ELR (cell line): ENCODE data around the gene TNS1.

Source experiments
- DNase-seq: peaks from one replicate; pipeline ENCODE4 v3.0.0-alpha.2; 2015; ENCODE audit warnings: low read depth

Gene TNS1

DNA sequence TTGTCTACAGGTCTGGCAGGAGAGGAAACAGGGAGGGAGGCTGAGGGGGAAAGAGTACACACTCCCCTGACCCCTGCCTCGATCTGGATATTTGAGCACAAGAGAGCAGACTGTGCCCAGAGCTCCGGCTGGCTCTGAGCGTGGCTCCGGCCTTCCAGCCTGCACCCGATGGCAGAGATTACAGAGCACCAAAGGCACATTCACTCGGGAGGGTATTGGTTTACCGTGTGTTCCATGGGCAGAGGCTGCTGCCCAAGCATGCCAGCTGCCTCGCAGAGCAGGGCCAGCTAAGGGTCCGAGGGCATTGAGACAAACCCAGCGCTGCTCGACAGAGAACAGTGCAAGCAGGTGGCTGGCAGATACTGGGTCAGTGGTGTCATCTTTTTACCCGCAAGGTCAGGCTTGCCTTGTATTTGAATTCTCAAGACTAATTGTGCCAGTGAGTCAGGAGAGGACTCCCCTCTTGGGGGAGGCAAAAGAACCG is 132.2 kb downstream of the TNS1 start:
- DNase-seq: no peak

DNA sequence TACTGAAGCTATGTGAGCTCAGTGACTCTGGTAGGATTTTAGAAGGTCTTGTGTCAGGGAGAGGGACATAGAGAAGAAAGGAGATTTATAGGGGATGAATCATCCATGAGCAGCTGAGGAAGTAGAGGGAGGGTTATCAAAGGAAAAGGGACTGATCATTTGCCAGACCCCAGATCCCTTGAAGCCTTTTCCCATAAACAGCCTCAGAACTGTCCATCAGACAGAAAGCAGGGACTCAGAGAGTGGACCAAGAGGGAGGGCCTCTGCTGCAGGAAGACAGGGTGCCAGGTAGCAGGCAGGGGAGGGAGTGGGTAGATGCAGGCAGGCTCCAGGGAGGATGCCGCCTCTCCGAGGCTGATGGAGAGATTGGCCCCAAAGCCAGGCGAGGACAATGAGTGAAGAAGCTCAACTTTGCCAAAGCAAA is 133.9 kb downstream of the TNS1 start:
- peak; percentile 44 for DNase-seq

DNA sequence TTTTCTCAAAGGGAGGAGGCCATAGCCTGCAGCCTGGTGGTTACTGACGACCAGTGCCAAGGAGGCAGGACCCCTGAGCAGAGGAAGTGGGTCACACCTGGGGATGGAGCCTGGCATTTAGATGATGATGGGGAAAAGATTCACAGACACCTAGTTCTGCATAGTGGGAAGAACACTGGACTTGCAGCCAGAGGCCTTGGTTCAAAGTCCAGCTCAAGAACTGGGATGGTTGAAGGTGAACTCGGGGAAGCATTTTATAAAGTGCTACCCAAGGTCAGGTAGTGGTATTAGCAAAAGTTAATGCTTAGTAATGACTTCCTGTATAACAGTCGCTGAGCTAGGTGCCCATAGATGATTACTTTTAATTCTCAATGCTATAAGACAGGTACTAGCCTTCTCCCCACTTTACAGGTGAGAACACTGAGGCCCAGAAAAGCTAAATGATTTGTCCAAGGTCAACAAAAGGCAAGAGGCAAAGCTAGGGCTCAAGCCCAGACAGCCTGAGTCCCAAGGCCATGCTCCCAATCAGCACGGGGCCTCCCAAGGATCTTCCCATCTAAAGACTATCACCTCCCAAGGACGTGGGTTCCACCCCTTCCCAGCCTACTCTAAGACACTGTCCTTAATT is 134.4 kb downstream of the TNS1 start:
- DNase-seq: no peak

DNA sequence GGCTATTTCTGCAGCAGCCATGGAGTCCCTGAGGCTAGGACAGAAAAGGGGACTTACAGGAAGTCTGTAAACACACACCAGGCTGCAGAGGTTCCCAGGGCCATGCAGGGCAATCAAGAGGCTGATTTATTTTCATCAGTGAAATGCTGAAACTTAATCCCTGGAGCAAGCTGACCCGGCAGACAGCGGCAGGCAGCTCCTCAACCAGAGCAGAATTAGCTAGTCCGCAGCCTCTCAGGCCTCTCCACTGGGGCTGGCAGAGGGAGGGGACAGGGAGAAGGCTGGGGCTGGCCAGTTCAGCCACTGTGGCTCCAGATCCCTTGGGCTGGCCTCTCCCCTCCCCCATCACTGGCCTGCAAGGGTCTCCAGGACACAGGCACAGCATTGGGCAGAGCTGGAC is 136.3 kb downstream of the TNS1 start:
- no peak for DNase-seq

DNA sequence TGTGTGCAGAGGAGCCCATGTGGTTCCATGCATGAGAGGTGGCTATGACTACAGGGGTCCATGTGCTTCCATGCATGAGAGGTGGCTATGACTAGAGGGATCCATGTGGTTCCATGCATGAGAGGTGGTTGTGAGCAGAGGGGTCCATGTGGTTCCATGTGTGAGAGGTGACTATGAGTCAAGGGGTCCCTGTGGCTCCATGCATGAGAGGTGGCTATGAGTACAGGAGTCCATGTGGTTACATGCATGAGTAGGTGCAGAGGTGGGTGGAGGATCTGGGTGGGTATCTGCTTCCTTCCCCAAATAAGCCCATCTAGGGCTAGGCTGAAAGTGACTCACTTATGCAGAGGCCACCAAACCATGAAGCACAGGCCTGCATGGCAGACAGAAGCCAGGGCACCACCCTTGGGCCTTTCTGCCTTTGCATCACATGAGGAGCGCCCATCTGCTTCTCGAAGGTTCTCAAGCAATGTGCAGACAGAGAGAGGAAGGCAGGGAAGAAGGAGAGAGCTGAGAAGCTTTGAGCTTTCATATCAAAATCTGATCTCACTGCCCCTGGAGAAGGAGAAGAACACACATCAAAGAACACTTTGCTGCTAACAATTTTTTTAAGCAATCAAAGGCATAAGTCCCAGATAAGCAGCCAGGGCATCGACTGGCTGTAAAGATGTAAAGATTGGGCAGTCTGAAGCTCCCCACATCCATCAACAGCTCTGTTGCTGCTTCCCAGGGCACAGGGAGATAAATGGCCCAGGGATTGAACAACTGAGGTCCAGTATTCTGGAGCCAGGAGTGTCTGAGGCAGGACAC is 137.6 kb downstream of the TNS1 start:
- DNase-seq: no peak

DNA sequence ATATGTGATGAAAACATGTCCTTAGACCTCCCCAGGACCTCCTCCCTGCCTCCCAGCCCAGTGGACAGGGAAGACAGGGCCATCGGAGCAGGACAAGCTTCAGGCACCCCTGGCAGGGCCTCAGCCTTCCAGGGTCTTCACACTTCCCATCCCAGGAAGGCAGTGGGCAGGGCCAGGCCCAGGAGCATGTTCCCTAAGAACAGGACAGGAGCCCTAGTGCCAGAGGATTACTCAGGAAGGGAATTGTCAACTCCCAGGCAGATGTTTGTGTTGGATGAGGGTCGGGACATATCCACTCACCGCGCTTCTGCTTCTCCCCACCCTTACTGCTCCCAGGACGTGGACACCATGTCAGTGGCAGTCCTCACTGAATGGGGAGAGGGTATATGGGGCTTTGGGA is 138.9 kb downstream of the TNS1 start:
- no peak for DNase-seq

DNA sequence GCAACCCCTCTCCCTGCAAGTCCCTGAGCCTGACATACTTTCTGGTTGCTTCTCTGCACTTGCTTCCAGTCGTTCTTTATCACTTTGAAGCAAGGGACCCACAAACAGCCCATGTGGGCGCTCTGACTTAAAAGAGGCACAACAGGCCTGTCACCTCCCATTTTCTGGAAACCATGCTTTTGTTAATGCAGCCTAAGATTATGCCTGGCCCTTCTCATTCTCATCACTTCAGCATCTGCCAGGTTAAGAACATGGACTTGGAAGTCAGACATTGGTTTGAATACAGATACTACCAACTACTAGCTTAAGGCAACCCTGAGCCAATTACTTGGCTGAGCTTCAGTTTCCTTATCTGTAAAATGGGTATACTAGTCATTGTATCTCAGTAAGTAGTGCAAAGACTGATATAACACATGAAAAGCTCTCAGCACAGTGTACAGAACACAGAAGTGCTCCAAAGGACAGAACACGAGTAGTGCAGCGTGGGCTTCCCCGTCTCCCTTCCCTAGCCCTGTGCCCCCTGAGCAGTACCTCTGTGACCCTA is 141.4 kb downstream of the TNS1 start:
- DNase-seq: no peak

DNA sequence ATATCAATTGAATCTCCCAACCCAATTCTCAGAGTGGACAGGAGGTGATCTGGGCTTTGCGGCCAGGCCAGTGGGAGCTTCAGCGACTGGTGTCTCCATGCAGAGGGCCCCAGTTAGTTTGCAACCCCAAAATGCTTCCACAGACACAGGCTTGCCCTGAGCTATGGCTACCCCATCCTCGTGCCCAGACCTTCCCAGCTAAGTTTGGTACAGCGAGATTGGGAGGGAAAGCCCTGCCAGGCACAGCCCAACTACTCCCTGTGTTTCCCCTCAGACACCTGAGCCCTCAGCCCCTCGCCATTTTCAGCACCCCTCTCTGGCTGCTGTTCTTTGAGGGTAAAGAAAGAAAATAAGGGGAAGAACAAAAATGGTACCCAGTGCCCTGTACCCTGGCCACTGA is 142.9 kb downstream of the TNS1 start:
- DNase-seq: no peak

DNA sequence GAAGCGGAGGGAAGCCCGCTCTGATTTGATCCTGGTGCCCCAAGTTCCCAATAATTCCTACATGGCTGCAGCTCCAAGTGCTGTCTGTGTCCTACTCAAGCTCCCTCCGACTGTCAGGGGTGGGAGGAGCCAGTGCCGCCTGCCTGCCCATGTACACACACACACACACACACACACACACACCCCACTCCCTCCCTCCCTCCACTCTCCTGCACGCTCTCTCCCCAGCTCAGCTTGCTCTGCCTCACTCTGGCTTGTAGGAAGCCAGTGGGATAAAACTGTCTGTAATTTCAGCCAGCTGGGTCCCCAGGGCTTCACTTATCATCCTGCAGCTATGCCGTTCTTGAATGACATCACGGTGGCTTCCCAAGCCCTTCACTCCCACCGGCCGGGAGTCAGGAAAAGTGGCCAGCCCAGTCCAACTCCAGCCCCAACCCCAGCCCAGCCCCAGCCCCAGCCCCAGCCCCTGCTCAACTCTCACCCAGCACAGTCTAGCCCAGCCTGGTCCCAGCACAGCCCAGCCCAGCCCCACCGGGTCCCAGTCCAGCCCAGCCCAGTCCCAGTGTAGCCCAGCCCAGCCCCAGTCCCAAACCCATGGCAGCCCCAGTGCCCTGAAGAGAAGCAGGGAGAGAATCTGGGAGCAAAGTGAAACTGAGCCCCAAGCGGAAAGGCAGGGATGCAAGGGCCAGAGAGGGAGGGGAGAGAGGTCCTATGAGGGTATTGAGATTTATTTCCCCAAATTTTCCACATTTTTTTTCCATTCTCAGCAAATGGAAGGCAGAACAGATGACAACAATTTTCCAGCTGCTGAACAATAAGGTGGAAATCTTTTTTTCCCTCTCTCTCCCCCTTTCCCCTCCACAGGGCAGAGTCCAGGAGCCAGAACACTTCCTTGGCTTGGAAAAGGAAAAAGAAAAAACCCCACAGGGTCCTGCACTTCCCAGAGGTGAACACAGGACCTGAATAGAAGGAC is 144.0 kb downstream of the TNS1 start:
- DNase-seq: peak; percentile 50

DNA sequence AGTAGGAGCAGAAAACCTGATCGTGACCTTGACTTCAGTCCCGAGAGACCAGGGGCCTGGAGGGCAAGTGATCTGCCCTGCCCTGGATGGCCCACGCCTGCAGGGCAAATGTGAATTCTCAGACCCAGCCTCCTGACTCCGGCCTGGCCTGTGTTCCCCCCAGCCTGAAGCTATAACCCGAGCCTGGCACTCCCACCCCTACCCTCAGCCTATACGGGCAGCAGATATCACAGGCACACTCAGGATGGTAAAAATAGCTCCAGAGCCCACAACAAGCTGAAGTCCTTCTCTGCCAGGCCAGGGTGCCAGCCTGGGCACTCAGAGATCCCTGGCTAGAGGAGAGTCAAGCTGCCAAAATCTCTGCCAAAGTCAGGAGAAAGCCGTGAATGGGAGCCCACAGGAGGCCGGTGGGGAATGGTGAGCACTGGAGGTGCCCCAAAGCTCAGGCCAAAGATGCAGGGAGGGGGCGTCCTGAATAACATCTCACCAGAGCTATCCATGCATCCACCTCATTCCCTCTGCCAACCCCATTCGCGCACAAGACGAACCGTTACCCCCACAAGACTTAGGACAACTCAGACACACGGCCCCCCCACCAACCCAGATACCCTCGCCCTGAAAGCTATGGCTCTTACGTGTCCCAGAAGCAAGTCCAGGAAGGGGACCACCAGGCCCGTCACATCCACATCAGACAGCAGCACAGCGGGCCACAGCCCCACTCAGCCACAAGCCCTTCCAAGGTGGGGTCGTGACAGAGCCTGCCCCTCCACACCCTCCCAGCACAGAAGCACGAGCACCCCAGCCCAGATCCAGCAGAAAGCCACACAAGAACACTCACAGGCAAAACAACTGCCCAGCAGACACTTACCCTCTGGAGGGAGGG is 144.9 kb downstream of the TNS1 start:
- DNase-seq: no peak

DNA sequence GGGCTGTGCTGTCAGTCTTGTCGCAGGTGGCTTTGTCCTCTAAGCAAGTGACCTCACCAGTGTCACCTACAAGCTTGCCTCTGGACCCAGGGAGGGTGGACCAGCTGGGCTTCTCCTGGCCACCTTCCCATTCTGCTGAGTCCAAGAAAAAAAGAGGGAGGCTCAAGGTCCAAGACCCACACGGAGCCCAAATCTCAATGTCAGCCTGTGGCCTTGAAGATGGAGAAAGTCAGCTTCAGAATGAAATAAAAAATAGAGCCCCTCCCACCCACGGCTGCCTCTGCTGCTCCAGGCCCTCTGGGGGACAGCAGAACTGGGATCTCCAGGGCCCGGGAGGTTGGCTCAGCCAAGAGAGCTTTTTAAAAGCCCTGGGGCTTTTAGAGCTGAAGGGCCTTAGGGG is 145.9 kb downstream of the TNS1 start:
- DNase-seq: no peak

DNA sequence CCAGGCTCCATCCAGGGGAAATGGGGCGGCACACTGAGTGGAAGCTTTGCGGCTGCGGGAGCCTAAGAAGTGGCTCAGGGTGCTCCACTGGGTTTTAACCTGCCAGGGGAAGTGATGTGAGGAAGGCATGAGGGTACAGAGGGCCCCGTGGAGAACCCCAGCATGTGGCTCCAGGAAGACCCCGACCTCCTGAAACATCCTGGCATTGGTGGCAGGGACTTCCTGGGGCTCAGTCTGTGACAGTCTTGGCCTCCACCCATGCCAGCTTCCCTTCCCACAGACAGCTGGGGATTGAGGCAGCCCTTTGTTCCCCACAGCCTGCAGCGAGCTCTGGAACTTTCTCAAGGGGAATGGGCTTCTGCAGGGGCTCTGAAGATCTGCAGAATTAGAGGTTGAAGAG is 146.6 kb downstream of the TNS1 start:
- DNase-seq: no peak

DNA sequence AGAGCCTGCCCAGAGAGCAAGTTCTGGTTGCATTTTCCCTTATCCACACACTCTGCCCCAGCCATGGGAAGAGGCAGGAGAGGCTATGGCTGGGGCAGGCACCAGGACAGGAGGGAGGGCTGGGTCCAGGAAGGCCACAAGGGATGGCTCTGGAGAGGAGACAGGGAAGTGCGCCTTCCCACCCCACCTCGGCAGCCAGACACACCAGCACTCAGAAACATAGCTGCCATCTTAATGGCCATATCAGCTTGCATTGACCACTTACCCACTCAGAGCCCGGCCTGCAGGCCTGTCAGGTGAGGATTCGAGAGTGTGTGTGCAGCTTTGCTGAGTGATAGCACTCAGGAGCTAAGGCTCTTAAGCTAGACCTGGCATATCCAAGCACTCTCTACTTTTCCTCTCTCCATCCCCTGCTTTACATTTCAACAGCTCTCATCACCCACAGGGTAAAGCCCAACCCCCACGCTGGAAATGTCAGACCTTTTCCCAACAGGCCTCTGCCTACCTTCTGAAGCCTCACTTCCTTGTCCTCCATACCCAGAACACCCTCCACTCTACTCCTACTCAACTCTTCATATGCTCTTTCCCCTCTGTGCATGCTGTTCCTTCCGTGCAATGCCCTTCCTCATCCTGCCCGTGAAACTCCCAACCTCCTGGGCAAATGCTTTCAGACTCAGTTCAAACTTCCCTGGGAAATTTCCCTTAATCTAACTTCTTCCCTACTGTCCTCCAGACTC is 147.9 kb downstream of the TNS1 start:
- no peak for DNase-seq

DNA sequence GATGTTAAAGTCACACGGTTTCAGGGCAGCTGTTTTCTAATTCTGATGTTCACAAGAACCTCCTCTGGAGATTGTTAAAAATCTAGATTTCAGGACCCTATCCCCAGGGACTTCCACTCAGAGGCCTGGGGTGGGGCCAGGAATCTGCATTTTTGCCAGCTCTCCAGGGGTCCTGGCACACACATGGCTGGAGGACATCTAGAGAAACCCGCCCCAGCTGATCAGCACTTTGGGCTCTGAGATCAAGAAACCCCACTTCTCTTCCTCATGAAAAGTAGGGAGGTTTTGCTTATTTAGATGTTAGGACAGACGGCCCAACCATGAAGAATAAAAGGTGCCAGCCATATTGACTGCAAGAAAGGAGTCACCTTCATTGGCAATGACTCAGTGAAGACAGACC is 148.8 kb downstream of the TNS1 start:
- no peak for DNase-seq

DNA sequence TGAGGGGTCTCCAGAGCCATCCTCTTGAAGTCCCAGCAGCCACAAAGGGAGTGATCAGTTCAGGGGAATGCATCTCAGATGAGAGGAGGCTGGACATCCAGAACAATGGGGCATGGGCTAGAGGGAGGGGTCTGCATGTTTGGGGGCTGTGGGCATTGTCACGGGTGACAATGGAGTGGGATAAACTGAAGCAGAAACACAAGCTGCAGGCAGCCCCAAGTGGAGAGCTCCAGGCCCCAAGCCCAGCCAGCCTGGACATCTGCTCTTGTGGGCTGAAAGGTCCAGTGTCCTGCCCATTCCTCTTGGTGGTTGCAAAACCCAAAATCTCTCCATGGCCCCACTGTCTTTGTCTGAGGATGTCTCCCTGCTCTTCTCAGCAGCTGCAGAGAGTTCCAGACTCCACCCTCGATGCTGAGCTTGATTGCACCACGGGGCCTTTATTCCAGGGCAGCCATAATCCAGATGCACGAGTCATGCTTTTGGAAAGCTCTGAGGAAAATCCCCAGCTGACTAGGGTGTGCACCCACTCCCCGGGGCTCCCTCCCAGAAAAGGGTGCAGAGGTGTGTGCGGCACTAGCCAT is 149.4 kb downstream of the TNS1 start:
- peak; percentile 28 for DNase-seq

DNA sequence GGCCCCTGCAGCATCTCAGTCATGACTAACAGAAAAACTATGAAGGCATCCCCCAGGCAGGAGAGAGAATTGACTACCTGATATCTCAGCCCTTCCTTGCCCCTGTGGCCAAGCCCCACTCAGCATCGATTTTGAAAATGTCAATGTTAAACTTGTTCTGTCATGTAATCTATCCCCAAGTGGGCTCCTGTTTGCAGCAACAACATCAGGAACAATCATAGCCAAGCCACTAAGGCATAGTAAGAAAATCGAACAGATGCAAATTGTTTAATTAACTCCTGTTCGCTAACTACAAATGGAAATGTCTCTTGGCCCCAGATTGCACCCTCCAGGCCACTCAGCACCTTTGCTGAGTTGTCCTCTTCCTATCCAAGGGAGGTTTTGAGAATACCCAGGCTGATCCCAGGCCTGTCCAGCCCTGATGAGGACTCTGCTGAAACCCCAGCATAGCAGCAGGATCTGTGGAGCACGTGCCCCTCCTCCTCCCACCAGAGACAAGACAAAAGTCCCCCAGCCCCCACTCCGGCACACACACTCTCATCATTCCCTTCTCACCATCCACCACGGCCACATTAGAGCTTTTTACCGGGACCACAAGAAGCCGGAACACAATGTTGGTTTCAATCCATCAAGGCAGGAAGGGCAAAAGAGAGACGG is 150.1 kb downstream of the TNS1 start:
- DNase-seq: peak; percentile 17

DNA sequence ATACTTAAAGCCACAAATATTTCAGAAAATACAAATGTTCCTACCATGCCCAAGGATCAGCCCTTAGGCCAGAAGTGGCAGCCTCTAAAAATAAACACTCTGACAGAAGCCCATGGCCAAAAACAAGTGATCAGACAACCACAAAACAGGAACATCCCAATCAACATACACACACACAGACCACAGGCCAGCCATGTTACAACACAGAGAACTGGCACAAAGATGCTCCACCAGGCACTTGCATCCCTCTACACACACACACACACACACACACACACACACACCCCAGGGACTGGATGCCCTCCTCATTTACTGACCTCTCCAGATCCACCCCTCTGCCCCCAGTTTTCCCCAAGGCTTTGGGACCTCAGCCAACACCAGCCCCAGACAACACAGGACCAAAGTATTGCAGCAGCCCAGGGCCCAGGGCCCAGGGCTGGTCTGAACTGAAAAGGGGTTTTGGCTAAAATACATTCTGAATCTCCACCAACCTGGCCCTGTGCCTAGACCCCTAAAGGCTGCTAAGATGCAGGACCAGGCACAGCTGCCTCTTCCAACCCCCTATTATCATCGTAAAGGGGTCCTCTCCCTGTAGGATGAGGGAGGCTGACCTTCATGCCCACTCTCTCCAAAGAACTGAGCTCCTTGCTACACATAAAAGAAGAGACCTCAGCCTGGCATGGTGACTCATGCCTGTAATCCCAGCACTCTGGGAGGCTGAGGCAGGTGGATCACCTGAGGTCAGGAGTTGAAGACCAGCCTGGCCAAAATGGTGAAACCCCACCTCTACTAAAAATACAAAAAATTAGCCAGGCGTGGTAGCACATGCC is 151.4 kb downstream of the TNS1 start:
- peak; percentile 36 for DNase-seq

DNA sequence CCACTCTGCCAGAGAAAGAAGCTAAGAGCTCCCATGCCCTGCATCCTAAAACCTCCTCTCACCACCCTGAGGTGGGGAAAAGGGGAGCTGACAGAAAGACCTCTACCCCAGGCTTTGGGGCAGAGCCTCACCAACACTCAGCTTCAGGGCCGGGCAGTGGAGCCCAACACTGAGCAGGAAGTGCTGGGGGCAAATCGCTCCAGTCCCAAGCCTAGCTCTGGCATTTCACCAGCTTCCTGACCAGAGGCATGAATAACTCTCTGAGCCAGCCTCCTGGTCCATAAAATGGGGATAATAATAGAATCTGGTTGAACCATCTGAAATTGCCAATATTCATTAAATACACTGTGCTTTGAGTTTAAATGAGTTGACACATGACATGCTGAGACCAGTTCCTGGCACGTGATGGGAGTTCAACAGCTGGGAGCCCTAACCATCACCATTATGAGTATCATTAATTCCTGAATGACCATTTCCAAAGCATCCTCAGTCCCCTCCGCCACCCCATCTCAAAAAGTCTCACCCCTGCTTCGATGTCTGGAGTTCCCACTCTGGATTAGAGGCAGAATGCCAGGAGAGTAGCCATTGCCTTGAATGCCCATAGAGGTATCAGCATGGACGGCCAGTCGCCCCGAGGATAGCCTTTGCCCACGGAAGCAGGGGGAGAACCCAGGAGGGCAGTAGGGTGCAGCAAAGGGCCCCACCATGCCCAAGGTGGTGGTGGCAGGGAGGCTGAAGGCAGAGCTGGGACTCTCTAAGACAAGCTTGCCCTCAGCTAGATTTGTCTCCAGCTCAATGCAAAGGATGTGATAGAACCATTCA is 153.4 kb downstream of the TNS1 start:
- peak; percentile 39 for DNase-seq
